HepG2 (cell line): ENCODE measurements around the gene LDLRAD3. TPM values are rescaled to one million over a fixed set of nuclear protein-coding genes. Genes with fewer than 3 reads are reported as not detected.

Experiments
- ATAC-seq: fragments of 200-7000 bp; cut with Tn5 transposase; 3 replicates; pipeline ENCODE4 v1.9.1; 2020; ENCODE audit warnings: mild to moderate bottlenecking, moderate library complexity
- BruUV-seq: library from RNA; stranded (reverse); fragments of 400-500 nt; replicated peaks from 2 replicates; lab custom pipeline; 2021; lab: Mats Ljungman, UMichigan
- CTCF ChIA-PET: fragments of 300-600 bp; formaldehyde crosslinking; extraction: SDS; loops from one replicate; lab custom pipeline; 2021; ENCODE audit warnings: low total read pairs, inconsistent platforms, low intra/inter-chr PET ratio; lab: Yijun Ruan, JAX
- POLR2A ChIA-PET: fragments of 350-600 bp; sonication (Branson Sonifier 250); formaldehyde crosslinking; loops from one replicate; lab custom pipeline; 2020; ENCODE audit warnings: antibody characterized with exemption, inconsistent platforms; lab: Yijun Ruan, JAX
- DNase-seq: peaks from one replicate; pipeline ENCODE4 v3.0.0-alpha.2; 2015; ENCODE audit warnings: low spot score
- FAIRE-seq: peaks from 3 replicates; lab custom pipeline; 2011; peaks lifted over from hg19 to GRCh38; lab: Jason Lieb, UNC
- H2AFZ ChIP-seq: one replicate; pipeline ENCODE4 v1.6.1; 2011; ENCODE audit warnings: low read length, inconsistent platforms
- H3K27ac ChIP-seq: fragments of 300-600 bp; 3 replicates; pipeline ENCODE4 v1.8.0; 2011; ENCODE audit warnings: mixed run types, mild to moderate bottlenecking, mixed read lengths, low read length, inconsistent platforms; ENCODE audit not compliant: insufficient read depth; ENCODE audit errors: extremely low read length
- H3K27me3 ChIP-seq, 2 experiments: fragments of 200-600 bp in 1 of 2; 2 replicates in 1 of 2; 3 replicates in 1 of 2; pipeline versions ENCODE4 v1.6.0 to v1.8.0; 2011; ENCODE audit warnings: low read length in 2 of 2, mild to moderate bottlenecking in 2 of 2, moderate library complexity in 2 of 2, inconsistent platforms in 1 of 2; ENCODE audit not compliant: insufficient read depth in 2 of 2, control insufficient read depth in 1 of 2
- H3K36me3 ChIP-seq, 2 experiments: fragments of 200-600 bp in 1 of 2; replicated peaks in 1 of 2; 2 replicates in 1 of 2; 3 replicates in 1 of 2; pipeline versions ENCODE4 v1.5.1 to v1.8.0; 2011; ENCODE audit warnings: low read length in 2 of 2, inconsistent platforms in 1 of 2; ENCODE audit not compliant: insufficient read depth in 2 of 2, control insufficient read depth in 1 of 2
- H3K4me1 ChIP-seq: 2 replicates; pipeline ENCODE4 v1.5.1; 2012; ENCODE audit warnings: low read length, inconsistent platforms; ENCODE audit not compliant: insufficient read depth
- H3K4me2 ChIP-seq: 2 replicates; pipeline ENCODE4 v1.6.0; 2011; ENCODE audit warnings: low read depth, low read length, inconsistent platforms
- H3K4me3 ChIP-seq, 3 experiments: fragments of 200-600 bp in 1 of 3; sonication (generic), shearing (Covaris generic) in 1 of 3; replicated peaks in 1 of 3; 2 replicates each; pipeline ENCODE4 v1.5.1; 2011 to 2016; ENCODE audit warnings: low read length in 3 of 3, inconsistent platforms in 2 of 3, low read depth in 2 of 3, mild to moderate bottlenecking in 2 of 3, control low read depth in 1 of 3, mixed read lengths in 1 of 3; ENCODE audit not compliant: insufficient read depth in 1 of 3
- H3K79me2 ChIP-seq: one replicate; pipeline ENCODE4 v1.6.1; 2011; ENCODE audit warnings: low read length, inconsistent platforms; ENCODE audit not compliant: insufficient read depth
- H3K9ac ChIP-seq: 2 replicates; pipeline ENCODE4 v1.6.0; 2011; ENCODE audit warnings: mild to moderate bottlenecking, low read depth, low read length, inconsistent platforms; ENCODE audit not compliant: insufficient read depth
- H3K9me3 ChIP-seq: 2 replicates; pipeline ENCODE4 v1.5.1; 2012; ENCODE audit warnings: mild to moderate bottlenecking, low read length
- H4K20me1 ChIP-seq: 2 replicates; pipeline ENCODE4 v1.6.0; 2011; ENCODE audit warnings: inconsistent platforms, mild to moderate bottlenecking, low read length, moderate library complexity; ENCODE audit not compliant: insufficient read depth
- ARID3A ChIP-seq: IDR thresholded peaks from 2 replicates; pipeline ENCODE4 v1.6.1; 2012; ENCODE audit warnings: low read depth, low read length, improper control_type of control experiment
- DRAP1 ChIP-seq: IDR thresholded peaks from 2 replicates; pipeline ENCODE4 v1.6.1; 2016; ENCODE audit warnings: missing genetic modification reagents, missing compliant biosample characterization
- MEF2D ChIP-seq: sonication (generic); formaldehyde crosslinking; IDR thresholded peaks from 2 replicates; pipeline ENCODE4 v1.5.1; 2020; ENCODE audit warnings: mild to moderate bottlenecking, missing genetic modification reagents
- MIER3 ChIP-seq: IDR thresholded peaks from 2 replicates; pipeline ENCODE4 v1.6.1; 2016; ENCODE audit warnings: missing compliant biosample characterization, borderline replicate concordance
- PAWR ChIP-seq: sonication (generic); formaldehyde crosslinking; IDR thresholded peaks from 2 replicates; pipeline ENCODE4 v1.4.0; 2020; ENCODE audit warnings: missing genetic modification reagents, mild to moderate bottlenecking, borderline replicate concordance
- POLR2A ChIP-seq, 2 experiments: IDR thresholded peaks; 2 replicates each; pipeline ENCODE4 v1.6.1; 2011; ENCODE audit warnings: low read depth in 2 of 2, low read length in 2 of 2, mild to moderate bottlenecking in 1 of 2, moderate library complexity in 1 of 2; ENCODE audit not compliant: insufficient read depth in 1 of 2
- RBAK ChIP-seq: sonication (generic); formaldehyde crosslinking; IDR thresholded peaks from 2 replicates; pipeline ENCODE4 v1.5.1; 2020; ENCODE audit warnings: mild to moderate bottlenecking, missing genetic modification reagents
- ZNF292 ChIP-seq: sonication (generic); formaldehyde crosslinking; IDR thresholded peaks from 2 replicates; pipeline ENCODE4 v1.8.1; 2022; ENCODE audit warnings: mild to moderate bottlenecking, low read depth, missing genetic modification reagents, borderline replicate concordance
- ZNF354B ChIP-seq: sonication (generic); formaldehyde crosslinking; IDR thresholded peaks from 2 replicates; pipeline ENCODE4 v1.8.0; 2022; ENCODE audit warnings: mild to moderate bottlenecking, missing genetic modification reagents
- in situ Hi-C: cut with HindIII; loops from 2 replicates; pipeline ENCODE4 v1.10.0; 2017; ENCODE audit warnings: low pct_unique_long_range_greater_than_20kb; ENCODE audit not compliant: extremely low pct_ligation_motif_present
- intact Hi-C: fragments of 100-400 bp; cut with micrococcal nuclease; formaldehyde crosslinking; loops from one replicate; pipeline ENCODE4 v1.10.0; 2022; ENCODE audit not compliant: unreplicated experiment
- polyA plus RNA-seq, 8 experiments: library from polyadenylated mRNA; depleted of rRNA in 3 of 8; stranded (reverse) in 7 of 8; unstranded in 1 of 8; fragments of >200 nt; fragmentation: Illumina TruSeq in 4 of 8; extraction: Trizol in 4 of 8; gene quantifications; 2 replicates each; pipeline versions ENCODE4 v1.2.1 to v1.2.3, GENCODE V29; 2011 to 2016; ENCODE audit warnings: low read depth in 4 of 8, missing spikeins in 1 of 8, mixed read lengths in 1 of 8; ENCODE audit not compliant: insufficient read depth in 1 of 8
- total RNA-seq, 5 experiments: library from RNA; depleted of rRNA; stranded (reverse); fragments of >200 nt; fragmentation: Illumina TruSeq; extraction: Trizol; gene quantifications; 2 replicates each; pipeline ENCODE4 v1.2.3, GENCODE V29; 2016; ENCODE audit warnings: low read depth in 1 of 5
- TF ChIP-seq, protein P1 (sequence below): sonication (generic); formaldehyde crosslinking; conservative IDR thresholded peaks from 2 replicates; pipeline ENCODE4 v1.8.0; 2022; ENCODE audit warnings: mild to moderate bottlenecking, moderate library complexity, missing genetic modification reagents
- TF ChIP-seq, protein P2 (sequence below): sonication (generic); formaldehyde crosslinking; IDR thresholded peaks from 2 replicates; pipeline ENCODE4 v1.8.0; 2022; ENCODE audit warnings: mild to moderate bottlenecking, missing genetic modification reagents; ENCODE audit not compliant: insufficient replicate concordance

The LDLRAD3 gene
- total and polyA plus RNA-seq, 2 of the 13 experiments (the other 11 are each of a cell fraction or from before 2014, with no cell fraction given): 0.50 to 0.60 TPM

DNA sequence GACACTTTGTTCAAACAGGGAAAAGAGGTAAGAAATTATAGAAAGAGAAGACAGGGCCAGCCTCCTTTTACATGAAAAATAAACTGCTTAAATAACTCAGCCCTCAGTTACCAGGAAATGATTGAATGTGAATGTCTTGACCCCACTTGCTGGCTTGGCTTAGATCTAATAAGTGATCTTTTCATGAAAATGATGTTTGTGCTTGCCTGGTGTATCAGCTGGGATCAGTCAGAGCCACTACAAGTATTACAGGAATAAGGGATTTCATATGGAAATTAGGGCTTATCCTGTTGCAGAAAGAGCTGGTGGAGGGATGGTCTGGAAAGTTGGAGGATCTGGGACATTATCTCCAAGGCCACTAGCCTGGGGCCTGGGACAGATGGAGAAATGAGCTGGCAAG, 293.5 kb downstream of the LDLRAD3 start:
- ATAC-seq: no peak
- Histone ChIP-seq H3K4me2 (no peak overlapping the region), H3K9ac (no peak overlapping the region), H2AFZ (no peak overlapping the region), H3K9me3 (no peaks in the 10 kb centered on the region), H3K79me2 (no peaks in the 10 kb centered on the region), H3K27ac (no peak overlapping the region), H4K20me1 (no peaks in the 10 kb centered on the region), H3K4me1 (no peaks in the 10 kb centered on the region), H3K27me3 (no peaks in the 10 kb centered on the region), H3K4me3 (no peak overlapping the region), H3K36me3 (no peaks in the 10 kb centered on the region)
- ChIA-PET POLR2A (no interaction called here), CTCF (no interaction called here)
- intact Hi-C loops: no loop called here
- DNase-seq: no peak
- BruUV-seq: no TSS peak
- in situ Hi-C loops: no loop called here
- no peak for FAIRE-seq
- TF ChIP-seq ARID3A (no peak), ZNF292 (CRISPR knock-in tag) (no peak), PAWR (CRISPR knock-in tag) (no peak), DRAP1 (CRISPR knock-in tag) (no peak), RBAK (CRISPR knock-in tag) (no peak), ZNF354B (CRISPR knock-in tag) (no peak), POLR2A (IDR thresholded peaks at IDR 0.05; ENCODE audit: insufficient read depth in 1 of 2, low read depth in 2 of 2, low read length in 2 of 2) (no peak), MIER3 (no peak), MEF2D (no peak)
- TF ChIP-seq, protein P1, sequence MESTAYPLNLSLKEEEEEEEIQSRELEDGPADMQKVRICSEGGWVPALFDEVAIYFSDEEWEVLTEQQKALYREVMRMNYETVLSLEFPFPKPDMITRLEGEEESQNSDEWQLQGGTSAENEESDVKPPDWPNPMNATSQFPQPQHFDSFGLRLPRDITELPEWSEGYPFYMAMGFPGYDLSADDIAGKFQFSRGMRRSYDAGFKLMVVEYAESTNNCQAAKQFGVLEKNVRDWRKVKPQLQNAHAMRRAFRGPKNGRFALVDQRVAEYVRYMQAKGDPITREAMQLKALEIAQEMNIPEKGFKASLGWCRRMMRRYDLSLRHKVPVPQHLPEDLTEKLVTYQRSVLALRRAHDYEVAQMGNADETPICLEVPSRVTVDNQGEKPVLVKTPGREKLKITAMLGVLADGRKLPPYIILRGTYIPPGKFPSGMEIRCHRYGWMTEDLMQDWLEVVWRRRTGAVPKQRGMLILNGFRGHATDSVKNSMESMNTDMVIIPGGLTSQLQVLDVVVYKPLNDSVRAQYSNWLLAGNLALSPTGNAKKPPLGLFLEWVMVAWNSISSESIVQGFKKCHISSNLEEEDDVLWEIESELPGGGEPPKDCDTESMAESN: no peak
- TF ChIP-seq, protein P2, sequence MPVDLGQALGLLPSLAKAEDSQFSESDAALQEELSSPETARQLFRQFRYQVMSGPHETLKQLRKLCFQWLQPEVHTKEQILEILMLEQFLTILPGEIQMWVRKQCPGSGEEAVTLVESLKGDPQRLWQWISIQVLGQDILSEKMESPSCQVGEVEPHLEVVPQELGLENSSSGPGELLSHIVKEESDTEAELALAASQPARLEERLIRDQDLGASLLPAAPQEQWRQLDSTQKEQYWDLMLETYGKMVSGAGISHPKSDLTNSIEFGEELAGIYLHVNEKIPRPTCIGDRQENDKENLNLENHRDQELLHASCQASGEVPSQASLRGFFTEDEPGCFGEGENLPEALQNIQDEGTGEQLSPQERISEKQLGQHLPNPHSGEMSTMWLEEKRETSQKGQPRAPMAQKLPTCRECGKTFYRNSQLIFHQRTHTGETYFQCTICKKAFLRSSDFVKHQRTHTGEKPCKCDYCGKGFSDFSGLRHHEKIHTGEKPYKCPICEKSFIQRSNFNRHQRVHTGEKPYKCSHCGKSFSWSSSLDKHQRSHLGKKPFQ (CRISPR knock-in tag): no peak
